ENCODE data around the gene PLAC1.

GRCh38 chrX:134631426-134632346 lies 26.6 kb downstream of the PLAC1 start:
- TF ChIP-seq POLR2A (IDR thresholded peaks at IDR 0.05) (no peak), POLR2AphosphoS5 (IDR thresholded peaks at IDR 0.05) (no peak), CTCF (IDR thresholded peaks at IDR 0.05) (no peak), EP300 (IDR thresholded peaks at IDR 0.05) (no peak)
